ENCODE results near the gene ZSCAN26.

ZSCAN26 gene

DNA sequence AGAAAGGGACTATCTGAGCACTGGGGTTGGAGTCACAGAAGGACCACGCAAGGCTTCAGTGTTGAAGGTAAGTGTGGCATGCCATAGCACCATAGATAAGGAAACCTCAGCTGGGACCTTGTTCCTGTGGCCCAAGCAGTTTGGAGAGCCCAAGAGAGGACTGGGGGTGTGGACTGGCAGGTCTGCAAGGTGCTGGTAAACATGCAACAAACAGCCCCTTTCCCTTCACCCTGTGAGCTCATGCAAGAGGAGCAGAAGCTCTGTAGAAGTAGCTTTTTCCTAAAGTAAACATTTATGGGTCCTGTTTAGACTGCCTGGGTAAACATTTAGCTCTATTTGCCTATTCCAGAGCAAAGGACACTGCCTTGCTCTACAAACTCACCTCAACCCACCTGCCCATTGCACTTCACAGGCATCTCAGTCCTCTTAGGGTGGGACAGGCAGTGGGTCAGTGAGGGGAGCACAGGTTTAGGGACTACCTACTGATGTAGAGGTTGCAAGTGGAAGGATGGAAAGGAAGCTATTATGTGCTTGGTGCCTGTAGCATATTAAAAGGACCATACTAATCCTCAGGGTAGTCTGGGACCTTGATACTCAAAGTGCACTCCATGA, 57.0 kb downstream of the ZSCAN26 start:
- DNase-seq = no peak

- no peak for DNase-seq
These were observed 59.5 kb downstream of the ZSCAN26 start for GRCh38 chr6:28326371-28326948.

Data from stimulated activated CD4-positive, alpha-beta T cell treated with anti-CD3 and anti-CD28 coated beads, Interleukin-12 subunit alpha, Interleukin-12 subunit beta, amount 100 ng/mL, for 4 hours (primary cell).